Spleen (tissue), 11 donors: Measurements from ENCODE around the gene PITRM1. TPM values are rescaled to one million over a fixed set of nuclear protein-coding genes. Genes with fewer than 3 reads are reported as not detected.

Experiments
- DNase-seq: peaks from one replicate; pipeline ENCODE4 v3.0.0-alpha.2; 2020
- H3K27ac ChIP-seq, 8 donors: fragments of 200-600 bp; sonication (generic) in 7 of 8; 1 replicate in 4 of 8; 2 replicates in 4 of 8; pipeline versions ENCODE4 v1.5.0 to v1.8.0; 2016 to 2021; ENCODE audit warnings: inconsistent platforms in 4 of 8, mild to moderate bottlenecking in 4 of 8, moderate library complexity in 1 of 8
- H3K27me3 ChIP-seq, 7 donors: fragments of 200-600 bp; sonication (generic) in 6 of 7; replicated peaks in 1 of 7; 1 replicate in 4 of 7; 2 replicates in 3 of 7; pipeline versions ENCODE4 v1.5.0 to v1.8.0; 2016 to 2021; ENCODE audit warnings: inconsistent platforms in 3 of 7, mild to moderate bottlenecking in 1 of 7
- H3K36me3 ChIP-seq, 6 donors: fragments of 200-600 bp; sonication (generic) in 5 of 6; 1 replicate in 4 of 6; 2 replicates in 2 of 6; pipeline versions ENCODE4 v1.5.0 to v1.8.0; 2016 to 2021; ENCODE audit warnings: inconsistent platforms in 2 of 6
- H3K4me1 ChIP-seq, 6 donors: fragments of 200-600 bp; sonication (generic) in 5 of 6; 1 replicate in 3 of 6; 2 replicates in 3 of 6; pipeline versions ENCODE4 v1.5.0 to v1.8.0; 2016 to 2021; ENCODE audit warnings: inconsistent platforms in 3 of 6
- H3K4me3 ChIP-seq, 8 donors: fragments of 200-600 bp; sonication (generic) in 7 of 8; 1 replicate in 4 of 8; 2 replicates in 4 of 8; pipeline versions ENCODE4 v1.5.0 to v1.8.0; 2016 to 2021; ENCODE audit warnings: inconsistent platforms in 4 of 8, mild to moderate bottlenecking in 4 of 8, moderate library complexity in 2 of 8
- H3K9me3 ChIP-seq, 8 donors: fragments of 200-600 bp; sonication (generic) in 7 of 8; 1 replicate in 4 of 8; 2 replicates in 4 of 8; pipeline versions ENCODE4 v1.5.0 to v1.8.0; 2016 to 2021; ENCODE audit warnings: inconsistent platforms in 4 of 8
- POLR2A ChIP-seq, 3 donors: fragments of 450-650 bp; IDR thresholded peaks; one replicate each; pipeline ENCODE4 v1.5.1; 2017; ENCODE audit warnings: antibody characterized with exemption in 3 of 3, mild to moderate bottlenecking in 1 of 3
- POLR2AphosphoS5 ChIP-seq, 3 donors: sonication (generic); formaldehyde crosslinking; IDR thresholded peaks; one replicate each; pipeline ENCODE4 v1.5.1; 2017; ENCODE audit warnings: antibody characterized with exemption in 3 of 3
- WGBS, 5 donors: extraction: QIAGEN DNeasy Blood & Tissue Kit in 3 of 5; methylation state at CpG; one replicate each; pipeline versions ENCODE4 v1.1.5 to v1.1.7; 2013 to 2018; 5-methylcytosine and 5-hydroxymethylcytosine counted together
- intact Hi-C: fragments of 100-400 bp; cut with DNase I; formaldehyde crosslinking; loops from one replicate; pipeline ENCODE4 v1.15.0; 2023; ENCODE audit warnings: low total_unique reads
- polyA plus RNA-seq, 3 donors: library from polyadenylated mRNA; stranded (reverse); fragments of 200-250 nt; gene quantifications; one replicate each; pipeline ENCODE4 v1.2.1, GENCODE V29; 2013
- total RNA-seq, 7 donors: library from RNA; depleted of rRNA in 3 of 7; stranded (reverse); fragments of >200 nt in 3 of 7; fragmentation: NEBNext Ultra II Directional in 4 of 7; extraction: Animal tissue kit (Norgen Biotek cat#: 25700) in 4 of 7; gene quantifications; one replicate each; pipeline versions ENCODE4 v1.1.0 to v1.2.1, GENCODE V29; 2016 to 2021
- TF ChIP-seq, protein P1 (sequence below), 11 experiments: fragments of 200-600 bp in 7 of 11; fragments of 450-650 bp in 4 of 11; sonication (generic) in 4 of 11; IDR thresholded peaks in 8 of 11; conservative IDR thresholded peaks in 3 of 11; 1 replicate in 7 of 11; 2 replicates in 4 of 11; pipeline versions ENCODE4 v1.4.0 to v1.8.0; 2016 to 2021; ENCODE audit warnings: antibody characterized with exemption in 11 of 11, inconsistent platforms in 4 of 11, mild to moderate bottlenecking in 1 of 11
- donor health status: healthy with polysubstance abuse.
- donor health status: DM: no; HTN: no; CAD: no; lungs with moderate emphysema.
- donor health status: DM: no; HTN: no; CAD: no.
- donor health status: Bipolar disorder and iron deficiency.
- donor health status: healthy.
- donor health status: DM: no; HTN: no; CAD: no.
- donor health status: DM: yes; HTN: yes; CAD: no.

The PITRM1 gene
- total and polyA plus RNA-seq, 10 donors, result 38.5 to 63.2 (median 52.0) TPM

DNA sequence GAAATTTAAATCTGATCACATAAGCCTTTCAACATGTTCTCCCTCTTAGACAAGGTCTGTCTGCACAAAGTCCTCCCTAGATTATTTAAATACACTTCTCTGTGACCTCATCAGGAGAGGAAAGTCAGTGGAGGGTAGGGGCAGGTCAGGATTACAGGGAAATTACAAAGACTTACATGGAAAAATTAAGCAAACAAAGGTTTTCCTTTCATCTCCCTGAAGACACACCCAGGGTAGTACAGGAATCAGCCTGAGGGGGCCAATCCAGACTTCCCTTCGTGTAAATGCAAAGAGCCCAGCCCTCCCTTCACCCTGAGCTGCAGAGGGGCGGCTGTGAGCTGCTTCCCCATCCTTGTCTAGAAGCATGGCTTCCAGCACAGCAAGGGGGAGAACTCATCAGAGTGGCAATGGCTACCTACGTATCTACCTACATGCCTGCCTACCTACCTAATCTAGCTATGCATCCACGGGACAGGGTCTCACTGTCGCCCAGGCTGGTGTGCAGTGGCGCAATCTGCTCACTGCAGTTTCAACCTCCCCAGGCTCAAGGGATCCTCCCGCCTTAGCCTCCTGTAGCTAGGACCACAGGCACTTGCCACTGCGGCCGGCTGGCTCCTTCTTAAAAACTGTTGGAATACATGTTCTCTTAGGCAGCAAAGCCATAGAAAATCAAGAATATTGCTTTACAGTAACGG, 33.2 kb downstream of the PITRM1 start:
- TF ChIP-seq, protein P1, sequence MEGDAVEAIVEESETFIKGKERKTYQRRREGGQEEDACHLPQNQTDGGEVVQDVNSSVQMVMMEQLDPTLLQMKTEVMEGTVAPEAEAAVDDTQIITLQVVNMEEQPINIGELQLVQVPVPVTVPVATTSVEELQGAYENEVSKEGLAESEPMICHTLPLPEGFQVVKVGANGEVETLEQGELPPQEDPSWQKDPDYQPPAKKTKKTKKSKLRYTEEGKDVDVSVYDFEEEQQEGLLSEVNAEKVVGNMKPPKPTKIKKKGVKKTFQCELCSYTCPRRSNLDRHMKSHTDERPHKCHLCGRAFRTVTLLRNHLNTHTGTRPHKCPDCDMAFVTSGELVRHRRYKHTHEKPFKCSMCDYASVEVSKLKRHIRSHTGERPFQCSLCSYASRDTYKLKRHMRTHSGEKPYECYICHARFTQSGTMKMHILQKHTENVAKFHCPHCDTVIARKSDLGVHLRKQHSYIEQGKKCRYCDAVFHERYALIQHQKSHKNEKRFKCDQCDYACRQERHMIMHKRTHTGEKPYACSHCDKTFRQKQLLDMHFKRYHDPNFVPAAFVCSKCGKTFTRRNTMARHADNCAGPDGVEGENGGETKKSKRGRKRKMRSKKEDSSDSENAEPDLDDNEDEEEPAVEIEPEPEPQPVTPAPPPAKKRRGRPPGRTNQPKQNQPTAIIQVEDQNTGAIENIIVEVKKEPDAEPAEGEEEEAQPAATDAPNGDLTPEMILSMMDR (IDR thresholded peaks at IDR 0.05 in 8 of 11, conservative IDR thresholded peaks at IDR 0.05 in 3 of 11), result no peak
- no peak for TF ChIP-seq POLR2A (IDR thresholded peaks at IDR 0.05)
- no peak for TF ChIP-seq POLR2AphosphoS5 (IDR thresholded peaks at IDR 0.05)
- DNase-seq, result peak; percentile 38
- Histone ChIP-seq H3K4me3 (no peak overlapping the region), H3K27ac (no peak overlapping the region), H3K9me3 (no peaks in the 10 kb centered on the region), H3K4me1 (no peaks in the 10 kb centered on the region), H3K36me3 (peaks cover 7 to 100% (median 97%) of the 10 kb centered on the region in 6 donors), H3K27me3 (no peaks in the 10 kb centered on the region)
- WGBS, 5 donors, result 87 to 95% (median 92%) methylated on average over 10 of the region's 10 CpGs
- intact Hi-C loops, result no loop called here

DNA sequence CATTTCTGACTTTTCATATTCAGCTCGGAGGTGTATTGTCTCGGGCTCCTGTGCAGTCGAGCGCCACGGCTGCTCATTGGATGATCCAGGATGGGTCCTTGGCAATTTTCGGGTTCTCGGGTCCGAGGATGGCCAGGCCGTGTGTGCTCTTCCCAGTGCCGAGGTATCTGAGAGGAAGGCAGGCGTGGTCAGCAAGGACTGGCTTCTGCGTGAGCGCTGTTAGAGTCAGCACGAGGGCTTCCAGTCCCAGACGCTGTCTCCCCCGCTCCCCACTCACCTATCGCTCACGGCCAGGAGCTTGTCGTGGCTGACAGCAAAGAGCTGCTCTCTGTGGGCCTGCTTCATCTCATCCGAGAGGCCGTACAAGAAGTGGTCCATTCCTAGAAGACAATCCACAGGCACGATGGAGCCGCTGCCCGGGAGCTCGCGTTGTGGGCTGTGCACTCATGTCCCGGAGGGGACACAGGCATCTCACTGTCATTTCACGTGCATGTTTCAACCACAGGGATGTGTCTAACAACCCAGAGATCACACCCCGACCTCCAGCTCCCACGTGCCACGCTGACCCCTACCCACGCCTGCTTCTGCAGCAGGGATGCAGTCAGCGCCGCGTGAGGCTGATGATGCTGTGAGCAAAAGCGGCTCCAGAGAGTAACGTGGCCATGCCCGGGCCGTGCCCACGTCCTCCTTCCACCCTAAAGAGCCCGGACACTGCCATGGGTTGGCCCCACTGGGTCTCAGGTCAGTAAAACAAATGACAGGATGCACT, 34.4 kb downstream of the PITRM1 start:
- TF ChIP-seq, protein P1 (IDR thresholded peaks at IDR 0.05 in 8 of 11, conservative IDR thresholded peaks at IDR 0.05 in 3 of 11), result no peak
- peak in 1 of 3 donors; percentile 68 for TF ChIP-seq POLR2AphosphoS5 (IDR thresholded peaks at IDR 0.05)
- Histone ChIP-seq H3K4me1 (no peaks in the 10 kb centered on the region), H3K27ac (no peak overlapping the region), H3K4me3 (no peak overlapping the region), H3K27me3 (no peaks in the 10 kb centered on the region), H3K36me3 (peaks cover 7 to 100% (median 95%) of the 10 kb centered on the region in 6 donors), H3K9me3 (no peaks in the 10 kb centered on the region)
- intact Hi-C loops, result no loop called here
- 89 to 96% (median 94%) methylated on average over 31 to 41 of the region's 41 CpGs for WGBS, 5 donors
- DNase-seq, result peak; percentile 65

DNA sequence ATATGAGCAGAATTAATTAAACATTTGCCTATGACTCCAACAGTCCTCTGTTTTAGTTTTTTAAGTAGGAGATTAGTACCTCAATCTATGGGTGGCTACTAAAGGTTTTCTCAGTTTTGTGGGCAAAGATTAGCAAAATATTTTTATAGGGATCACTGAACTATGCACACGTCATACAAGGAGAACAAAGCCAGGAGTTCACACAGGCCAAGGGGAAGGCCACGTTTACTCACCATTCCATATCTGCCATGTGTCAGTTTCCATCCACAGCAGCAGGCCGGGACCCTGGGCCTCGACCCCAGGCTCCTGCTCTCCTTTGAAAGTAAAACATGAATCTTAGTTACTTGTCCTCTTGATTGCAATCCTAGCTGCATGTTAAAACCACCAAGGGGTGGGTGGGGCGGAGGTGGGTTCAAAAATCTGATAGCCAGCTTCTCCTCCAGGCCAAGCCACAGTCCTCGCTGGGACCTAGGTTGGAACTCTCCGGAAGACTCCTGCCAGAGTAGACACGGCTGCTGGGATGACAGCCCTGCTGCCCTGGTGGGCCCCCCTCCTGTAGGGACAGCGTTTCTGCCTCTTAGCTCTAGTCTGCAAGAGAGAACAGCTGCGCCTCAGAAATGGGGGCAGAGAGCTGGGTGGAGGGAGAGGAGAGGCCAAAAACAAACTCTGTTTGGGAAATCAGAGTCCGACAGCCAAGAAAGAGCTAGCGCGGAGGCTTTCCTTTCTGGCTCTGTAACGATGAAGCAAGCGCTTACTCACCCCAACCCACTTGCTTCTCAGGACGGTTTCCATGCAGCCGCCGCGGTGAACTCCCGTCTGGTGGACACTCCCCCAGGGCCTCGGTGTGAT, 35.6 kb downstream of the PITRM1 start:
- Histone ChIP-seq H3K27ac (no peak overlapping the region), H3K4me3 (no peak overlapping the region), H3K4me1 (no peaks in the 10 kb centered on the region), H3K9me3 (no peaks in the 10 kb centered on the region), H3K36me3 (peaks cover 7 to 100% (median 93%) of the 10 kb centered on the region in 6 donors), H3K27me3 (no peaks in the 10 kb centered on the region)
- 84 to 92% (median 88%) methylated on average over 21 of the region's 21 CpGs for WGBS, 5 donors
- TF ChIP-seq, protein P1 (IDR thresholded peaks at IDR 0.05 in 8 of 11, conservative IDR thresholded peaks at IDR 0.05 in 3 of 11), result no peak
- peak; percentile 44 for DNase-seq
- intact Hi-C loops, result no loop called here
